HPDE6-E6E7 (cell line): Measurements from ENCODE around the gene PIK3R5.

Experiments used
- DNase-seq: peaks from one replicate; pipeline ENCODE4 v3.0.0; 2011; ENCODE audit warnings: missing footprints; ENCODE audit errors: extremely low spot score

Gene PIK3R5

DNA sequence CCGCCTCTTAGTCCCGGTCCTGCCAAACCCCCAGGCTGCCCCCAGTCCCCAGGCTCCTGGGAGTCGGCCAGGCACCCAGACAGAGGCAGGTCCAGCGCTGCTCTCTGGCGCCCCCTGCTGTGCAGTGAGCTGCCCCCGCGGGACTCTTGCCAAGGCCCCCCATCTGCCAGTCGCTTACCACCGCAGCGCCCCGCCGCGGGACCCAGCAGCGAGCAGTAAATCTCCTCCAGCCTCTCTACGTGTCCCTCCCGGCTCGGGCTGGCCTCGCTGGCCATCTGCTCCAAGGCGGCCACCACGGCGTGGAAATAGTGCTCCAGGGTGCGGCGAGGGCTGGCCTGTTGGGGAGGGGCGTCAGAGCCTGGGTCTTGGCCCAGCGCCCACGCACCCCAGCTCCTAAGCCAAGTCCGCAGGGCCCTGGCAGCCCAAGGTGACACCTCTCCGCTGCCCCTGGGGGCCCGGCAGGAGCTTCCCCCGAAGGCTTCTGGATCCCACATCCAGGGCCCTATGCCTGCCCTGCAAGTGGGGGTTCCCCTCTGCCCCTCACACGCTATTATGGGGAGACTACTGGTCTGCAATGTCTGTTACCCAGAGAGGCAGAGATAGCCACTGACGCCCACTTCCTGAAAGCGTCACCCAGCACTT, 132.7 kb downstream of the PIK3R5 start:
- no peak for DNase-seq

DNA sequence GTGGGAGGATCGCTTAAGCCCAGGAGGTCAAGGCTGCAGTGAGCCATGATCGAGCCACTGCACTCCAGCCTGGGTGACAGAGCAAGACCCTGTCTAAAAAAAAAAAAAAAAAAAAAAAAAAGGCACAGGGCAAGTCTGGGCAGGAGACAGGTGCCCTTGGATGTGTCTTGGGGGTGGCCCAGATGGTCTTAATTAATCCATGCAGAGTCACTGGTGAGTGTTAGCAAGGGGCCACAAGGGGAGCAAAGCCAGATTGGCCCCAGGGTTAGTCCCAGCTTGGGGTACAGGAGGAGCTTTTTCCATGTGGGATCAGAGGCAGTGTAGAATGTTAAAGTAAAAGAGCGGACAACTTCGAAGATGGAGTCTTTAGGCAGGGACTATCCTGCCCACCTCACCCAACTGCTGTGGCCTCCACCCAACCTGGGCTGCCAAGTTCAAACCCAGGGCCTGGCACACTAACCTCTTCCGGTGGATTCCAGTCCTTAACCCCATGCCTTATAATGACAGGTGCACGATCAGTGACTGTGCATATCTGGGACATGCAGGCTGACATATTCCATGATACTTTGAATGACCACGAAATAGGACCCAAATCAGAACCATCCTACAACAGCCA, 134.2 kb downstream of the PIK3R5 start:
- DNase-seq: no peak

DNA sequence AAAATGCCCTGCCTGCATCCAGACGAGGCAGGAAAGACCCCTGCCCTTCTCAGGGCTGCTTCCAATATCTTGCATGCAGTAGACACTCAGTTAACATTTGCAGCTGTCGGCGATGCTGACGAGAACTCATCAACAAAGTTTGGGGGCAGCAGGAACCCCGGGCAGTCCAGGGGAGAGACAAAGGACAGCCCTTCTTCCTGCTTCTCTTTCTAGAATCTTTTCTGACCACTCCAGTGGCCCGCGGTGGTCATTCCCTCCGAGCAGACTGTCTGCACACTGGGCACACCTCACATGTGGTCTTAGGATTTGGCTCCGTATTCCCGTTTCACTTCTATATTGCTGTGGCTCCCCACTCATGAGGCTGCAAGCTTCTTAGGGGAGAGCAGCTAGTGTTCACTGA, 135.4 kb downstream of the PIK3R5 start:
- no peak for DNase-seq

DNA sequence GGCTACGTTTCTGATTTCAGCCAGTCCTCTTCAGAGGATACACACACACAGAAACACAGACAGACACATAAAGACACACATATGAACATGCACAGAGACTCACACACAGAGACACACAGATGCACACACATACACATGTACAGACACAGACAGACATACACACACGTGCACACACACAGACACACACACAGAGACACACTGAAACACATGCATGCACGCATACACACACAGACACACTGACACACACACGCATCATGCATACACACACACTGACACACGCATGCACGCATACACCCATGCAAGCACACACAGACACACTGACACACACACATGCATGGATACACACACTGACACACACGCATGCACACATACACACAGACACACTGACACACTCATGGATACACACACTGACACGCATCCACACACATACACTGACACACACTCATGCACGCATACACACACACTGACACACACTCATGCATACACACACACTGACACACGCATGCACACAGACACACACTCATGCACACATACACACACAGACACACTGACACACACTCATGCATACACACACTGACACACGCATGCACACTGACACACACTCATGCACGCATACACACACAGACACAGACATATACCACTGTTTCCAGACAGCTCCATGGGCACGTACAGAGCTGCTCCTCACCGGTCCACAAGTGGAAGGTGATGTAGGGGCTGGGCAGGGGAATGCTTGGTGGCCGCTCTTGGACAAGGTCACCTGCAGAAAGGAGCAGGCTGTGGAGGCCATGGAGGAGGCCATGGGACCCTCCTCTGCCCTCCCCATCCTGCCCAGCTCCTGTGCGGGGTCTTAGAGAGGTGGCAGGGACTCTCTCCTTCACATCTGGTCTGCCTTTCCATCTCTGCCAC, 136.2 kb downstream of the PIK3R5 start:
- no peak for DNase-seq
